DOHH2 (cell line): ENCODE data around the gene MYL6.

ENCODE experiments used
- CTCF ChIP-seq: fragments of 200-600 bp; sonication (generic); IDR thresholded peaks from one replicate; pipeline ENCODE4 v1.5.1; 2014; ENCODE audit warnings: antibody characterized with exemption, mild to moderate bottlenecking, low read depth, low read length; ENCODE audit not compliant: poor library complexity, severe bottlenecking
- EZH2phosphoT487 ChIP-seq: fragments of 200-600 bp; sonication (generic); IDR thresholded peaks from 2 replicates; pipeline ENCODE4 v1.6.1; 2017; ENCODE audit warnings: borderline replicate concordance, mild to moderate bottlenecking, antibody characterized with exemption, low read length, moderate library complexity, mixed read lengths

- no peak for TF ChIP-seq CTCF
- no peak for TF ChIP-seq EZH2phosphoT487
Observed at GRCh38 chr12:56202366-56202765, 44.2 kb downstream of the MYL6 start.
